RWPE1 (cell line): Measurements from ENCODE around the gene LY6G6C.
A peak's percentile ranks its signal among the peaks of the same experiment; 100 is the strongest.

Source experiments
- CTCF ChIA-PET: fragments of 350-600 bp; sonication (Branson Sonifier 250); formaldehyde crosslinking; extraction: SDS; loops from one replicate; lab custom pipeline; 2021; lab: Yijun Ruan, JAX
- POLR2A ChIA-PET: fragments of 400-600 bp; formaldehyde crosslinking; extraction: SDS; loops from one replicate; lab custom pipeline; 2020; ENCODE audit warnings: antibody characterized with exemption; ENCODE audit not compliant: low non-redundant PET; lab: Yijun Ruan, JAX
- DNase-seq: peaks from one replicate; pipeline ENCODE4 v3.0.0; 2012; ENCODE audit warnings: low spot score
- H3K27ac ChIP-seq: fragments of 450-650 bp; 2 replicates; pipeline ENCODE4 v1.5.1; 2017
- CTCF ChIP-seq: fragments of 450-650 bp; conservative IDR thresholded peaks from 2 replicates; pipeline ENCODE4 v1.5.1; 2017; ENCODE audit warnings: low read depth, mild to moderate bottlenecking

The LY6G6C gene

GRCh38 chr6:31702819-31703716, 18.5 kb downstream of the LY6G6C start, which contains the start of gene ABHD16A:
Gene ABHD16A (minus strand): TSS chr6:31703324. CDS start chr6:31703281, 43 bp downstream.
- CTCF ChIA-PET = interaction anchor here (1.4 kb wide), 1 partner anchor 10 kb away, joined by 4 read pairs; no protein-coding TSS in a partner anchor
- H3K27ac ChIP-seq = peak within 1 kb of the TSS; percentile 93

GRCh38 chr6:31702405-31702818, 19.1 kb downstream of the LY6G6C start:
- ChIA-PET CTCF (interaction anchor here (0.7 to 1.4 kb wide), 2 partner anchors 10 to 105 kb away, joined by 4 read pairs; no protein-coding TSS in a partner anchor), POLR2A (interaction anchor here (0.6 kb wide), 1 partner anchor 128 kb away, joined by 4 read pairs; no protein-coding TSS in a partner anchor)
- no peak for TF ChIP-seq CTCF
- peak overlapping the region; percentile 93 for H3K27ac ChIP-seq
- DNase-seq = no peak

More at GRCh38 chr6:31702819-31703716, 18.5 kb downstream of the LY6G6C start, which contains the start of gene ABHD16A:
- POLR2A ChIA-PET = interaction anchor here (0.6 to 0.8 kb wide), 2 partner anchors 50 to 128 kb away, joined by 3 to 4 read pairs; no protein-coding TSS in a partner anchor
- DNase-seq = peak; percentile 99
- TF ChIP-seq CTCF = no peak

GRCh38 chr6:31701666-31702404, 19.7 kb downstream of the LY6G6C start:
- H3K27ac ChIP-seq = peak overlapping the region; percentile 93
- no peak for TF ChIP-seq CTCF
- CTCF ChIA-PET = interaction anchor here (0.7 to 1.4 kb wide), 2 partner anchors 9 to 106 kb away, joined by 4 read pairs; no protein-coding TSS in a partner anchor
- DNase-seq = no peak
- POLR2A ChIA-PET = interaction anchor here (0.6 kb wide), 1 partner anchor 129 kb away, joined by 4 read pairs; no protein-coding TSS in a partner anchor

GRCh38 chr6:31700740-31701401, 20.7 kb downstream of the LY6G6C start:
- DNase-seq = no peak
- ChIA-PET CTCF (no interaction called here), POLR2A (no interaction called here)
- TF ChIP-seq CTCF = no peak
- H3K27ac ChIP-seq = no peak overlapping the region

GRCh38 chr6:31697555-31697954, 24.0 kb downstream of the LY6G6C start:
- no peak for TF ChIP-seq CTCF
- ChIA-PET CTCF (no interaction called here), POLR2A (no interaction called here)
- H3K27ac ChIP-seq = no peak overlapping the region
- no peak for DNase-seq
